Neural progenitor cell (in vitro differentiated cells): Measurements from ENCODE around the gene PLEKHA7.

Experiments used
- CTCF ChIP-seq: fragments of 200-600 bp; sonication (generic); IDR thresholded peaks from 2 replicates; pipeline ENCODE4 v1.5.1; 2017; ENCODE audit warnings: antibody characterized with exemption, mild to moderate bottlenecking
- EZH2phosphoT487 ChIP-seq: fragments of 200-600 bp; sonication (generic); IDR thresholded peaks from 2 replicates; pipeline ENCODE4 v1.6.1; 2017; ENCODE audit warnings: antibody characterized with exemption

- TF ChIP-seq CTCF (no peak), EZH2phosphoT487 (no peak)
These were observed 235.9 kb downstream of the PLEKHA7 start for GRCh38 chr11:16778286-16778685.
